NCI-H2107 (cell line): ENCODE data around the gene SYNDIG1.

Source experiments
- DNase-seq: peaks from one replicate; lab custom pipeline; 2025; lab: John Stamatoyannopoulos, UW

The SYNDIG1 gene

DNA sequence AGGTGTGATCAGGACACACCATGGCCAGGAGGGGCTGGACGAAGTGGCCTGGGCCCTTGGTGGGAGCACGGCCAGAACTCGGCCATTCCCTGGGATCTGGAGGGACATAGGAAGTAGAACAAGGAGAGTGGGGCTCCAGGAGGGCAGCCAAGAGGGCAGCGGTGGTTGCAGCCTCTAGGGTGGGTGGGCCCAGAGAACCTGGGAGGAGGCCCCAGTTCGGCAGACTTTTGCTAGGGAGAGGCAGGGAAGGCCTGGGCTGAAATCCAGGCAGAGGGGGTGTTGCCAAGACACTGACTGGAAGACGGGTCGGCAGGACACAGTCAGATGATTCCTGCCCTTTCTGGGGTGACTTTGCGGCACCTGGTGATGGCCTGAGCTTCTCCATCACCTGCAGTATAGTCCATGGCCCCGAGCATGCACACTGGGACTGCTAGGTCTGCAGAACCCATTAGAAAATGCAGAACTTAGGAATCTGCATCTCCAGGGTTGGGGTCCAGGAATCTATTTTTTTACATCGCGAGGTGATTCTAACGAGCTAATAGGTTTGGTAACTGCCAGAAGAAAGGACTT is 224.8 kb downstream of the SYNDIG1 start:
- DNase-seq = no peak

DNA sequence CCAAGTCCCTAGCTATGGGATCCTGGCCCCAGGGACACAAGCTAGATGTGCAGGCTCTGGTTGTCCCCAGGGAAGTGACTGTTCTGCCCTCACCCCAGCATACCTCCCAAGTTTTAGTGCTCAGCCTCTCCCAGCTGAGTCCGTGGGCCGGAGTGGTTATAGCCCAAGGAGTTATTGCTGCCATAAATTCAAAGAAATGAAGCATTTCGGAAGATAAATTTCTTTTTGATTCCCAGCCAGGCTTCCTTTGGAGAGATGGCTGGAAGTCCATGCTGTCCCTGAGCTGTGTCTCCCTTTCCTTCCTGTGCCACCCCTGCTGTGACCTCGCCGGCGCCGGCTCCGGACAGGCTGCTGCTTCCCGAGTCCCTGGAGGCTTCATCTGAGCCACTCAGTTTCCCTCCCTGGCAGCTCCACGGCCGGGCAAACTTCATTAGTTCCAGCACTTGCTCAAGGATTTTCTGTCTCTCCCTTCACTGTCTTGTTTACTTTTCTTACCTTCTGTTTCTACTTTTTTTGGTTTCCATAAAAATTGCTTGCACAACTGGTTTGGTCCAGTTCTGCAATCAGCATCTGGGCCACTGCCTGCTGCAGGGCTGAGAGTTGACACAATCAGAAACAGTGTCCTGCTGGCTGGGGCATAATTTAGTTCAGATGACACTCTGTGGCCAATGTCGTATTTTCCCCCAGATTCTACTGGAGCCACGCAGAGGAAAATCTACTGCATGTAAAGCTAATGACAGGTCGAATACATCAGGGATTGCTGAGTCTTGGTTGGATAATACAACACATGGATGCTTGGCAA is 225.5 kb downstream of the SYNDIG1 start:
- DNase-seq = no peak

DNA sequence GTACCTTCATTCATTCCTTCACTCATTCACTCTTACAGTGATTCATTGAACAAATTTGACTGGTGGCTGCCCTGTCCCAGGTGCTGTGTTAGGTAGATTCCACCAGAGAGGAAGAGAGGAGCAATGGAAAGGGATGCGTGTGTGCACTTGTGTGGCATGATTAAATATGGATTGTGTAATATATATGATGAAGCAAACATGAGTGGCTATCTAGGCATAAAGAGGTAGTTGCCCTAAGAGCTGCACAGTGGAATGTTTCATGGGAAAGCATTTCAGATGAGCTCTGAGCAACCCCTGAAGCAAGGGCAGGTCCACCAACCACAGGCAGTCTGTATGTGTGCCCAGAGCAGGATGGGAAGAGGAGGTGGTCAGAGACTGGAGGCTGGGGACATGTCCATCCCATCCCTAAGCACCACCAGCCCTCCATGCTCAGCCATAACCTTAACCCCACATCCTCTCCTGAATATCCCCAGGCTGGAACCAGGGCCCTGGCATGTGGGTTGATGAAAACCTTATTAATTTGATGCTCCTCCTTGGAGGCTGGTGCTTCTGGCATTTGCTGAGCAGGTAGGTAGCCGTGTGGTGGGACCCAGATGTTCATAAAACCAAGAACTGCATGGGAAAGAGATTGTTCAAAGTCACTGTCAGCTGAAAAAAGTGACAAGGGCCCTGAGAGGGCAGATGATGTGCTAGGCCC is 226.2 kb downstream of the SYNDIG1 start:
- no peak for DNase-seq

DNA sequence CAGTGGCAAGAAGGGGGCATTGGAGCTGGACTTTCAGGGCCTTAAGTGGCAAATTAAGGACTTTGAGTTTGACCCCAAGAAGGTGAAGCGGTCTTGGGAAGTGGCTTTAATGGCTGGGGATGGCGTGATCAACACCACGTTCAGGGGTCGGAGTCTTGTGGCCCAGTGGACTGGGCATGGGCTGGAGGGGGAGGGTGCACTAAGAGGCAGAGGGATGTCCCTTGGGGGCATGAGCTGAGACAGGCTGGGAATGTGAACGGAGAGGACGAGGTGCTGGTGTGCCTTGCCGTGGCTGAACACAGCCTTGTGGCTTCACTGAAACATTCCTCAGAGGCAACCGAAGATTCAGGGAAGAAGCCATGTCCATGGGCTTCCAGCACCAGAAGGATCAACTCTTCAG is 227.0 kb downstream of the SYNDIG1 start:
- no peak for DNase-seq

DNA sequence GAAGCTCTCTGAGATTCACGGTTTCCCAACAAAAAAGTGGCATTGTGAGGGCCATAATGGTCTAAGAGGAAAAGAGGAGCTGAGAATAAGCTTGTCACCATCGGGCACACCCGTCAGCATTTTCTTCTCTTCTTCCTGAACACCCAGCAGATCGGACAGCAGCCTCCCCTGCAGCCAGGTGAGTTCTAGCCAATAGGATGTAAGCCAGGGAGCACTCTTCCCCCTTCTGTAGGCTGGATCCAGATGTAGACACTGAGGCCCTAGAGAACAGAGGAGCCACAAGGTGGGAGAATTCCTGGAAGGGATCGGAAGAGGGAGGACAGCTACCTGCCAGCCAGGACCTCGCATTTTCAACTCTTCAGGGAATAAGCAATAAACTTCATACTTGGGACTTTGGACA is 228.0 kb downstream of the SYNDIG1 start:
- DNase-seq = no peak

DNA sequence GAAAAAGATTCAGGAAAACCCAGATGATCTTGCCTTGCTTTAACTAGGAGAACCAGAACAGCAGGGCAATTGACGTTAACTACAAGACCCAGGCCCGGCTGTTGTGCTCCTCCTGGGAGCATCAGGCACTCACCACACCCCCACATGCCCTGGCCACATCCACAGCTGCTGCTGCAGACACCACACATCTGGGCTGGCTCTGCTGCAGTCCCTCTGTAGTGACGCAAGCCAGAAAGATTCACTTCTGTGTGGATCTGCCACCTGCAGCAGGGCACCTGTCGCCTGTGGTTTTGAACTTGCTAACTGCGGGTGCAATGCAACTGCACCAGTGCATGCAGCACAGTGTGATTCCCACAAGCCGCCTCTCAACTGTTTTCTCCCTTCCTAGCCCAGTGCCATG is 228.8 kb downstream of the SYNDIG1 start:
- DNase-seq = no peak

DNA sequence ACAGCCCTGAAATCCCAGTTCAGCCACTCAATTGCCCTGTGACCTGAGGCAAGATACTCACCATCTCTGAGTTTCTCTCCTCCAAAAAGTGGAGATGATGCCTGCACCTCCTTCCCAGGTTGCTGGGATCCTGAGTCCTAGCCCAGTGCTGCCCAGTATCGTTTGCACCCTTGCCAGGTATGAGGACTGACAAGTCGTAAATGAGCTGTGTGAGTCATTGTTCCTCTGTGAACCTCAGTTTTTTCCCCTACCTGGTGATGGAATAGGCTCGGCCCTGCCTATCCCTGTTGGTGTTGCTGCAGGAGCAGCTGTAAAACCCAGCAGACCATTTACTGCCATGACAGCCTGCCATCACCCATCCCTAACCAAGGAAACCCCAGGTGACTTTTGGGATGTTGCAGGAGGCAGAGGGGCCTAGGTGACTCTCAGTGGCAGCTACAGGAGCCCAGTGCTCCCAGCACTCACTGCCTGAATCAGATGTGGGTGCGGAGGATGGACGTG is 229.3 kb downstream of the SYNDIG1 start:
- no peak for DNase-seq

DNA sequence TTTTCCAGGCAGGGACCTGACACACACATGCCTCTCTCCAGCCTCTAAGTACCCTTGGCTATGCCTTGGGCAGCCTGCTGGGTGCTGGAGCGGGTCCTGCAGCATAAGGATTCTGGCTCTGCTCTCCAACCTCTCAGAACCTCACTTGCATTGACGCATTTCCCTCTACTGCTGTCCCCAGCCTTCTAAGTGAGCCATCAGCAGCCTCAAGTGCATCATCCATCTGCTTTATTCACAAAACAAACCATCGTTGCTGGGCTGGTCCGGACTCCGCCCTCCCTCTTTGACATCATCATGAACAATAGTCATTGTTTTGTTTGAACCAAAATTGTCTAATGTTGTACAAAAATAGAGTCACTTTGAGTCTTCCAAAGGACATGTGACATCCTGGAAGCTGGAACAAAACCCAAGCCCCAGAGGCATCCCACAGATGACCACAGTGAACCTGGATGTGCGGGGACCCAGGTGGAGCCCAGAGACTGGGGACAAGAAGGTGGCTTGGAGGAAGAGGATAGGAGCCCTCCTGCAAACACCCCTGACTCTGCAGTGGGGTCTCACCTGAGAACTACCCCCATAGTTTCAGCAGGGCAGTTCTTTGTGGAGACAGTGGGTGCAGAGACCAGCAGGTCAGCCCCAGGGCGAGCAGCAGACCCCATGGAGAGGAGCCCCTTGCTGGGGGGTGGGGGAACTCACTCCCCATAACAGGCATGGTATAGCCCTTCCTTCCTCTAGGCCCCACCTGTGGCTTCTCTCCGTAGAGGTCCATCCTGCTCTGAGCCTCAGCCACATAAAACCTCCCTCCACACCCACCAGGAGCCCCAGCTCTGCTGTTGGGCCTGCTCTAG is 230.1 kb downstream of the SYNDIG1 start:
- DNase-seq = no peak

DNA sequence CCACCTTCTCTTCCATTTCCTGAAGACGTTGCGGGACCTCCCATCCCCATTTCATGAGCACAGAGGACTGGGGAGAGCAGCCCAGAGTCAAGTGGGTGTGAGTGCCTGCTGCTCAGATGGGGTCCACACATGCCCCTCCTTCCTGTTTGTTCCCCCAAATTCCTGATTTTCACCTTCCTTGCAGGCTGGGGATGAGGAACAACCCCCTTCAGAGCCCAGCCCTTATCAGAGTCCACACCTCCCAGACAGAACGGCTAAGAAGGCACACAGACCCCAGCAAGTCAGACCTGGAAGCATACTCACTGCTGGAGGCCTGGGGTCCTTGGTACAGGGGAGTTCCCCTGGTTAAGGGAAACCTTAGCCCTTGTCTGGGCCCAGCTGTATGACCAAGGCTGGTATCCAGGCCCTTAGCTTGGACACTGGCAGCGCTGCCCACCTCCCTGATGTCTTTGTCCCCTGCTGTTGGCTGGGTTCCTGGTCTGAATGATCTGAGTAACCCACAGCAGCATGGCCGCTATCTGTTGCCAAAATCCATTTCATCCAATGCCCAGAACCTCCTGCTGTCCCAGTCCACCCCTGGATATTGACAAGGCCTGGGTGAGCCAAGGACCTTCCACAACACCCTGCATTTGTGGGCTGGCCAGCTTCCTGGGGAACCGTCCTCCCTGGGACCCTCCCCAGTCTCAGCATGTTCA is 230.9 kb downstream of the SYNDIG1 start:
- no peak for DNase-seq

DNA sequence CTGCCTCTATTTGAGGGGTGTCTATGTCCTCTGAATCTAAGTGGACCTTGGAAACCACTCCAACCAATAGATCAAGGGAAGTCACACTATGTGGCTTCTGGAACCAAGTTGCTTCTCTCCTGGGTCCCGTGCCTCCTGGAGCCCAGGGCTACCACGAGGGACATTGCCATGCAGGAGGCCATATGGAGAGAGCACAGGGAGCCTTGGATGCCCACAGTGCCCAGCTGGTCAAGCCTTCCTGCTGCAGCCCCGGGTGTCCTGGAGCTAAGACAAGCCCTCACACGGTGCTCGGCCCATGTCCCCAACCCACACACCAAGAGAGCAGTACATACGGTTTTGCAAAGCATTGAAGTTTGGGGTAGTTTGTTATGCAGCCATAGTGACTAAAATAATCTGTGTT is 231.6 kb downstream of the SYNDIG1 start:
- DNase-seq = no peak

DNA sequence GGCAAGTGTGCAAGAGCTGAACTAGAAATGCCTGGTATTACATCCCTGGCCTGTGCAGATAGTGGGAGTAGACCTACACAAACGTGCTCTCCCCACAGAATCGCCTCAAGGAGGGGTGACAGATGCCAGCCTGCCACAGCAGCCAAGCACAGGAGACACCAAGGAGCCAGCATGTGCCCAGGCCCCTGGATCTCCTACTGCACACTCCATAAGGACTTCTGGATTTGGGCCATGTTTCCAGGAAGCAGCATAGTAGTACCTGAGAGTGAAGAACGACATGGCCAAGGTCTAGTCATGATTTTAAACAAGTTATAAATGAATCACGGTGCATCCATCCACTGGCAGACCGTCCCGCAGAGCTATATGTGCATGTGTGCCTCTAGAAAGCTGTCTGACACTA is 232.2 kb downstream of the SYNDIG1 start:
- no peak for DNase-seq

DNA sequence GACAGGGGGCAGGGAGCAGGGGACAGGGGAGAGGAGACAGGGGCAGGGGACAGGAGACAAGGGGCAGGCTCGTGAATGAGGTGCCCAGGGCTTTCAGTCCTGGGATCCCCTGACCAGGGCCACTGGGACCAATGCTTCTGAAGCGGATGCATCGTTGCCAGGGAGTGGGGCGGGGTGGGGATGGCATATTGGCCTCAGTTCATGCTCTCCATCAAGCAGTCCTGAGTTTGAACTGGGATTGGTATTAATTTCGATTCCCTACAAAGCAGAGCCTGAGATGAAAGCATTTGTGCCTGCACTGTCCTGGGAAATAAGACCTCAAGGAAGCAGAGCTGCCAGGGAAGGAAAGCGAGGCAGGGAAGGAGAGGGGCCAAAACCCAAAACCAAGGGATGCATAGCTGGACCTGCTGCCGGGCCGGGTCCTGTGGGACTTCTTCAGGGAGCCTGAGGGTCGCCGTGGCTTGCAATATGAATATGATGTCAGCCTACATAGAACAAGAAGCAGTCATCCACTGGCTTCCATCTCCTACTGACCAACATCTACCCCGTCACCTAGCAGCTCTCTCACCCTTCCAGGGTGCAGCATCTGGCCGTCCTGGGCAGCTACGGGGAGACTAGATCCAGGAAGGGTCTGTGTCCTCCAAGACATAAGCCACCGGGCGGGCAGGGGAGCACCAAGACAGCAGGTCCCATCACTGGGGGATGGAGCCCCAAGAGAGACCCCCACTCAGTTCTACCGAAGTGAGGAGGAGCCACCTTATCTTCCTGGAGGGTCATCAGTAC is 233.3 kb downstream of the SYNDIG1 start:
- no peak for DNase-seq

DNA sequence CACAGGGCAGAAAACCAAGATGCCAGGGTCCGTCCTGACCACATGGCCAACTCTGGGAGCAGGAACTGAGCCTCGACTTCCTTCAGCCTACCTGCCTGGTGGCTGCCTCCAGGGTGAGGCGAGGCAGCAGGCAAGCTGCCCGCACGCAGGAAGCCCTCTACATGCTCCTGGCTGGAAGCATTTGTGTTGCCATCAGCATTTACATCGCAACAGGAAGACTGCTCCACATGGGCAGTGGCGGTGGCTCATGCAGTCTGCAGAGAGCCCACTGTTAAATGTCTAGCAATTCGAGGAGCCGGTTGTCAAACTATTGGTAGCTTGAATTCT is 233.8 kb downstream of the SYNDIG1 start:
- DNase-seq = no peak

DNA sequence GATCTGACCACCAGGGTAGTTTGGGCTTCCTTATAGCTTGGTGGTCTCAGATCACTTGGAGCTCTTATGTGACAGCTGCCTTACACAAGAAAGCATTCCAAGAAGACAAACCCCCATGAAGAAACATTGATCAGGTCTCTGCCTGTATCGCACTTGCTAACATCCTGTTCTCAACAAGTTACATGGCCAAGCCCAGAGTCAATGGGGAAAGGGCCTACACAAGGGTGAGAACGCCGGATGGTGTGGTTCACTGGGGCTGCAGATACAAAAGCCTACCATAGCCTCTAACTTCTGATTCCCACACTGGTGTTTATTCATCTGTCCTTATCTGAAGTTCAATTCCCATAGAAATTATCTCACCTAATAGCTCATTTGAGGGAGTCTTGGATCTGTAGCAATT is 235.5 kb downstream of the SYNDIG1 start:
- no peak for DNase-seq

DNA sequence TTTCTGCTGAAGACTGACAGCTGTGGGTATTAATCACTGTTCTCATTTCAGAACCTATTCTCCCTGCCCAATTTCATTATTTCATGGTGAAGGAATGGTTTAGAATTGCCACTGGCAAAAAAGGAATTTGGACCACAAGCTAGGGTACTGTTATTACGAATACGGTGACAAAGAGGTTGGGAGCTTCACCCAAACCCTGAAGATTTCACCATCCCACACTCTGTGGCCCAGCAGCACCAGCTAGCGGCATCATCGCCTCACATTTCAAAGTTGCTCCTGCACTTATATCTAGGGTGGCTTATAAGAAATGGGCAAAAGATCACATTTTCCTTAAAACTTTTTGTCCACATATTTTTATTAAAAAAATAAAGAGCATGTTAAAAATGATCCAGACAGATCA is 236.1 kb downstream of the SYNDIG1 start:
- DNase-seq = no peak

DNA sequence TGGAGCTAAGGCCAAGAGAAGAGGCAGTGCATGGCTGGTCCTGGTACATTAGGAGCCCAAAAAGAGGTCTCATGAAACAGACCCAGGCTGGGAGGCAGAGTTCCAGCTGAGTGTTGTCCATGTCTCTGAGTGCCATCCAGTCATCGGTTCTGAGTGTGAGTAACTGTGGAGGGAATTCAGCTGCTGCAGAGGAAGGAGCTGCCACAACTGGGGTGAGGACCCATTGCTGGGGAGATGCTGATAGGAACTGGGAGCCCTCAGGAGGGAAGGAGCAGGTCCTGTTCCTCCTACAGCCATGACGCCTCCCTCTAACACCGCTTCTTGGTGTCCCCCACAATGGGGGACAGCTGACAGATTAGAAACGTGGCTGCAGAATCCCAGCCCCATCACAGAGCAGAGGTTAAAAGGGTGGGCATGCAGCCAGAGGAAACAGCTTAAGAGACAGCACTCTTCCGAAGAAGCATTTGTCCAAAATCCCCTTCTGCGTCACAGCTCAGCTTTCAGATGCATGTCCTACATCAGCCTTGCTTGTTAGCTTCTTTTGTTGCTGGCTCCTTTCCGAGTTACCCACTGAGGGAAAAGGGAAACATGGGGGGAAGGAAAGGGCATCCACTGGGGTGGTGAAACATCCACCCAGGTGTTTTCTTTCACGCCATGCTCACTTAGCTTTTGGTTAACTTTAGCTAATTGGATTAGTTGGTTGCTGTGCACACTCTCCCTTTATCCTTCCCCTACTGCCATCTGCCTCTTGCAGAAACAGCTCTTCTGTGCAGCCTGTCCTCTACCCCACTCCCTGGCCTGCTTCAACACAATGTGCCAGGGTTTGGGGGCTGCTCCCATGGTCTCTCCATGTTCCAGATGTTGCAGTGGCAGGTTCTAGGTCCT is 239.2 kb downstream of the SYNDIG1 start:
- no peak for DNase-seq
